Measurements from ENCODE around the gene SCYL1. TPM values are rescaled to one million over a fixed set of nuclear protein-coding genes. Genes with fewer than 3 reads are reported as not detected.
A peak's percentile ranks its signal among the peaks of the same experiment; 100 is the strongest.
"Not testable (repeated sequence)": the region's sequence is repeated elsewhere in the genome, so short reads cannot be mapped to it uniquely, and the experiment has no call there.

SCYL1 gene
- total and polyA plus RNA-seq, 12 donors, result 47.4 to 130 (median 56.7) TPM

DNA sequence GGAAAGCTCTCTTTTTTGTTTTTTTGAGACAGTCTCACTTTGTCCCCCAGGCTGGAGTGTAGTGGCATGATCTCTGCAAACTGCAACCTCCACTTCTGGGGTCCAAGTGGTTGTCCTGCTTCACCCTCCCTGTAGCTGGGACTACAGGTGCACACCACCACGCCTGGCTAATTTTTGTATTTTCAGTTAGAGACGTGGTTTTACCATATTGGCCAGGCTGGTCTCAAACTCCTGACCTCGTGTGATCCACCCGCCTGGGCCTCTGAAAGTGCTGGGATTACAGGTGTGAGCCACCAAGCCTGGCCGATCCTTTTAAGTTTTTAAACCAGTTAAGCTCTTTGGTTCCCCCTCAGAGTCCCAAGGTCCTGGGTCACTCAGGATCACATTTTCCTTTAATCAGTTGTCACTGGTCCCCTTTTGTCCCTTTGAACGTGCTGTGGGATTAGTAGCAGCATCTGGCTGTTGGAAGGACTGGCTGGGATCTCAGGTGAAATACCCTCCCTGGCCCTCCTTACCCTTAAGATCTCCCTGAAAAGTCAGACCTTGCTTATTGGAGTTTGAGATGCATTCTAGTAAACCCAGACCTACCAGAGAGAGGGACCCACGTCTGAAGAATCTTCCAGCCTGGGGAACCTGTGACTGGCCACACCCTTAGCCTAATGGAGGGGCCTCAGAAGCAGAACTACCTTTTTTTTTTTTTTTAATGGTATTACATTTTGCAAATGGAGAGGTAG lies 17.9 kb upstream of the SCYL1 start:
- no peaks in the 10 kb centered on the region for H3K9me3 ChIP-seq
- peaks cover 0 to 53% (median 46%) of the 10 kb centered on the region in 9 donors for H3K36me3 ChIP-seq
- H3K27ac ChIP-seq, result peak overlapping the region; percentile 4 to 100 (median 99)
- H3K27me3 ChIP-seq, result no peaks in the 10 kb centered on the region
- 15 to 21% methylated on average over 7 of the region's 7 CpGs for WGBS, 2 donors
- peak; percentile 15 to 53 (median 32) for ATAC-seq
- no peak for DNase-seq
- TF ChIP-seq, protein P1, sequence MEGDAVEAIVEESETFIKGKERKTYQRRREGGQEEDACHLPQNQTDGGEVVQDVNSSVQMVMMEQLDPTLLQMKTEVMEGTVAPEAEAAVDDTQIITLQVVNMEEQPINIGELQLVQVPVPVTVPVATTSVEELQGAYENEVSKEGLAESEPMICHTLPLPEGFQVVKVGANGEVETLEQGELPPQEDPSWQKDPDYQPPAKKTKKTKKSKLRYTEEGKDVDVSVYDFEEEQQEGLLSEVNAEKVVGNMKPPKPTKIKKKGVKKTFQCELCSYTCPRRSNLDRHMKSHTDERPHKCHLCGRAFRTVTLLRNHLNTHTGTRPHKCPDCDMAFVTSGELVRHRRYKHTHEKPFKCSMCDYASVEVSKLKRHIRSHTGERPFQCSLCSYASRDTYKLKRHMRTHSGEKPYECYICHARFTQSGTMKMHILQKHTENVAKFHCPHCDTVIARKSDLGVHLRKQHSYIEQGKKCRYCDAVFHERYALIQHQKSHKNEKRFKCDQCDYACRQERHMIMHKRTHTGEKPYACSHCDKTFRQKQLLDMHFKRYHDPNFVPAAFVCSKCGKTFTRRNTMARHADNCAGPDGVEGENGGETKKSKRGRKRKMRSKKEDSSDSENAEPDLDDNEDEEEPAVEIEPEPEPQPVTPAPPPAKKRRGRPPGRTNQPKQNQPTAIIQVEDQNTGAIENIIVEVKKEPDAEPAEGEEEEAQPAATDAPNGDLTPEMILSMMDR (IDR thresholded peaks at IDR 0.05), result no peak
- intact Hi-C loops (cut with DNase I), result loop anchor here in 3 of 10 donors (5.0 kb wide), 3 partner anchors 35 to 125 kb away; partner anchors contain the start of gene SLC25A45 (in 1 of the 3)
- peaks cover 3 to 58% (median 43%) of the 10 kb centered on the region in 9 donors for H3K4me1 ChIP-seq
- H3K4me3 ChIP-seq, result peak overlapping the region in 8 of 10 donors; percentile 3 to 88 (median 83)

DNA sequence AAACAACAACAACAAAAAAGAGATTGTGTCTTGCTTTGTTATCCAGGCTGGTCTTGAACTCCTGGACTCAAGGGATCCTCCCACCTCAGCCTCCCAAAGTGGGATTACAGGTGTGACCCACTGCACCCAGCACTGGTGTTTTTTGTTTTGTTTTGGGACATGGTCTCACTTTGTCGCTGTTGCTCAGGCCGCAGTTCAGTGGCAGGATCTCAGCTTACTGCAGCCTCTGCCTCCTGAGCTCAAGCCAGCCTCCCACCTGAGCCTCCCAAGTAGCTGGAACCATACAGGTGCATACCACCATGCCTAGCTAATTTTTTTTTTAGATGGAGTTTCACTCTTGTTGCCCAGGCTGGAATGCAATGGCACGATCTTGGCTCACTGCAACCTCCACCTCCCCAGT lies 12.6 kb upstream of the SCYL1 start:
- intact Hi-C loops (cut with DNase I), result loop anchor here in 9 of 10 donors (1.0 to 10.0 kb wide), 8 partner anchors 40 to 238 kb away; partner anchors contain the start of gene SLC25A45 (in 2 of the 9)
- not testable (repeated sequence) for DNase-seq
- 95 to 99% methylated on average over 3 of the region's 3 CpGs for WGBS, 2 donors

GRCh38 chr11:65516135-65516968 lies 8.5 kb upstream of the SCYL1 start:
- Histone ChIP-seq H3K4me1 (no peaks in the 10 kb centered on the region), H3K27ac (no peak overlapping the region), H3K36me3 (no peaks in the 10 kb centered on the region), H3K27me3 (no peaks in the 10 kb centered on the region), H3K4me3 (no peak overlapping the region), H3K9me3 (no peaks in the 10 kb centered on the region)
- no peak for DNase-seq
- WGBS, 2 donors, result 63 to 69% methylated on average over 5 of the region's 5 CpGs
- TF ChIP-seq, protein P1 (IDR thresholded peaks at IDR 0.05), result no peak
- intact Hi-C loops (cut with DNase I), result loop anchor here in 4 of 10 donors (5.0 to 10.0 kb wide), 4 partner anchors 52 to 242 kb away; no protein-coding TSS in a partner anchor
- peak in 1 of 8 donors; percentile 16 for ATAC-seq

More for the DNA sequence above, 12.6 kb upstream of the SCYL1 start:
- H3K27me3 ChIP-seq, ATAC-seq, H3K36me3 ChIP-seq, H3K27ac ChIP-seq, H3K9me3 ChIP-seq, H3K4me3 ChIP-seq: not testable (repeated sequence)
- peaks cover 0 to 24% (median 7%) of the 10 kb centered on the region in 9 donors for H3K4me1 ChIP-seq

- not testable (repeated sequence) for H3K9me3 ChIP-seq, H3K27ac ChIP-seq, ATAC-seq, DNase-seq, H3K4me3 ChIP-seq, H3K27me3 ChIP-seq, H3K36me3 ChIP-seq
- intact Hi-C loops (cut with DNase I), result loop anchor here in 4 of 10 donors (5.0 to 10.0 kb wide), 4 partner anchors 54 to 244 kb away; no protein-coding TSS in a partner anchor
- WGBS, 2 donors, result 93 to 94% methylated on average over 8 of the region's 8 CpGs
- peaks cover 0 to 19% (median 3%) of the 10 kb centered on the region in 9 donors for H3K4me1 ChIP-seq
Measured at GRCh38 chr11:65518941-65519549, 5.8 kb upstream of the SCYL1 start.

- intact Hi-C loops (cut with DNase I); H3K9me3 ChIP-seq: not testable (repeated sequence)
Measured at GRCh38 chr11:65521777-65522521, 2.9 kb upstream of the SCYL1 start.

GRCh38 chr11:65522718-65523630 lies 1.9 kb upstream of the SCYL1 start:
- Histone ChIP-seq H3K4me1 (peaks cover 9 to 39% (median 24%) of the 10 kb centered on the region in 9 donors), H3K27ac (peak overlapping the region in 1 of 10 donors; percentile 80), H3K36me3 (peaks cover 0 to 21% (median 11%) of the 10 kb centered on the region in 9 donors), H3K4me3 (peak overlapping the region in 1 of 10 donors; percentile 8)
- DNase-seq; ATAC-seq; intact Hi-C loops (cut with DNase I); H3K27me3 ChIP-seq; H3K9me3 ChIP-seq: not testable (repeated sequence)
- WGBS, 2 donors, result 71% methylated on average over 18 of the region's 18 CpGs

More at GRCh38 chr11:65521777-65522521, 2.9 kb upstream of the SCYL1 start:
- 73 to 78% methylated on average over 20 of the region's 20 CpGs for WGBS, 2 donors
- Histone ChIP-seq H3K36me3 (peaks cover 0 to 10% (median 6%) of the 10 kb centered on the region in 9 donors), H3K4me1 (peaks cover 9 to 39% (median 24%) of the 10 kb centered on the region in 9 donors)
- H3K4me3 ChIP-seq, ATAC-seq, DNase-seq, H3K27me3 ChIP-seq, H3K27ac ChIP-seq: not testable (repeated sequence)

DNA sequence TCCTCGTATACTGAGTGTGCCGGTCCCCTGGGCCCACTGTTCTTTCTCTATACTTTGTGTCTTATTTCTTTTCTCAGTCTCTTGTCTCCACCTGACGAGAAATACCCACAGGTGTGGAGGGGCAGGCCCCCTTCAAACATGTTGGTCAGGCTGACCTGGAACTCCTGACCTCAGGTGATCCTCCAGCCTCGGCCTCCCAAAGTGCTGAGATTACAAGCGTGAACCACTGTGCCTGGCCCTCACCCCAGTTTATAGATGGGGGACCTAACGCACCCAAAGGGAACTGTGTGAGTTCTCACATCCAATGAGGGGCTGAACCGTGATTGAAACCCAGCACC lies 1.3 kb upstream of the SCYL1 start:
- Histone ChIP-seq H3K27ac (peak overlapping the region in 2 of 10 donors; percentile 65 to 80), H3K36me3 (peaks cover 0 to 27% (median 11%) of the 10 kb centered on the region in 9 donors), H3K4me1 (peaks cover 9 to 39% (median 24%) of the 10 kb centered on the region in 9 donors), H3K4me3 (peak overlapping the region in 1 of 10 donors; percentile 8)
- ATAC-seq, result peak in 1 of 8 donors; percentile 3
- 92 to 95% methylated on average over 7 of the region's 7 CpGs for WGBS, 2 donors
- intact Hi-C loops (cut with DNase I); DNase-seq; H3K27me3 ChIP-seq; H3K9me3 ChIP-seq: not testable (repeated sequence)

Data from heart right ventricle (tissue), 16 donors.